Measurements from ENCODE around the gene WNT1.

The WNT1 gene

GRCh38 chr12:48978291-48978740 lies at the start of gene WNT1:
Gene WNT1 (plus strand): TSS chr12:48978322. CDS start chr12:48978651, 329 bp downstream.
- DNase-seq (ENCODE audit: low read depth in 2 of 2) = no peak

- DNase-seq (ENCODE audit: low read depth in 2 of 2) = no peak
These were observed 48.6 kb upstream of the WNT1 start for GRCh38 chr12:48929551-48929950.

- DNase-seq (ENCODE audit: low read depth in 2 of 2) = no peak
These were observed 47.6 kb upstream of the WNT1 start for GRCh38 chr12:48930475-48930874.

- DNase-seq (ENCODE audit: low read depth in 2 of 2) = no peak
These were observed 45.2 kb upstream of the WNT1 start for GRCh38 chr12:48932878-48933277.

- DNase-seq (ENCODE audit: low read depth in 2 of 2) = no peak
These were observed 44.3 kb upstream of the WNT1 start for GRCh38 chr12:48933664-48934311.

GRCh38 chr12:48934312-48934706 lies 43.8 kb upstream of the WNT1 start:
- DNase-seq (ENCODE audit: low read depth in 2 of 2) = no peak

GRCh38 chr12:48936379-48936979 lies 41.6 kb upstream of the WNT1 start:
- DNase-seq (ENCODE audit: low read depth in 2 of 2) = peak; percentile 79 to 84

- DNase-seq (ENCODE audit: low read depth in 2 of 2) = no peak
These were observed 41.0 kb upstream of the WNT1 start for GRCh38 chr12:48937170-48937569.

- no peak for DNase-seq (ENCODE audit: low read depth in 2 of 2)
These were observed 39.3 kb upstream of the WNT1 start for GRCh38 chr12:48938805-48939204.

GRCh38 chr12:48940181-48940580 lies 37.9 kb upstream of the WNT1 start:
- no peak for DNase-seq (ENCODE audit: low read depth in 2 of 2)

GRCh38 chr12:48943221-48943620 lies 34.9 kb upstream of the WNT1 start:
- DNase-seq (ENCODE audit: low read depth in 2 of 2) = no peak

GRCh38 chr12:48946205-48946604 lies 31.9 kb upstream of the WNT1 start:
- DNase-seq (ENCODE audit: low read depth in 2 of 2) = no peak

GRCh38 chr12:48946943-48947342 lies 31.2 kb upstream of the WNT1 start:
- DNase-seq (ENCODE audit: low read depth in 2 of 2) = no peak

- DNase-seq (ENCODE audit: low read depth in 2 of 2) = no peak
These were observed 30.4 kb upstream of the WNT1 start for GRCh38 chr12:48947727-48948126.

GRCh38 chr12:48952691-48953090 lies 25.4 kb upstream of the WNT1 start:
- DNase-seq (ENCODE audit: low read depth in 2 of 2) = no peak

GRCh38 chr12:48954061-48954460 lies 24.1 kb upstream of the WNT1 start:
- DNase-seq (ENCODE audit: low read depth in 2 of 2) = no peak

GRCh38 chr12:48954841-48955501 lies 23.2 kb upstream of the WNT1 start:
- DNase-seq (ENCODE audit: low read depth in 2 of 2) = no peak

- no peak for DNase-seq (ENCODE audit: low read depth in 2 of 2)
These were observed 21.6 kb upstream of the WNT1 start for GRCh38 chr12:48956279-48957140.

GRCh38 chr12:48957141-48958048 lies 20.7 kb upstream of the WNT1 start, which contains the start of gene ARF3:
Gene ARF3 (minus strand): TSS chr12:48957487. CDS start chr12:48941095, 16,392 bp downstream.
- DNase-seq (ENCODE audit: low read depth in 2 of 2) = peak; percentile 87 to 89

- no peak for DNase-seq (ENCODE audit: low read depth in 2 of 2)
These were observed 20.1 kb upstream of the WNT1 start for GRCh38 chr12:48958049-48958388.

- DNase-seq (ENCODE audit: low read depth in 2 of 2) = no peak
These were observed 17.3 kb upstream of the WNT1 start for GRCh38 chr12:48960834-48961233.

Measured in stimulated activated CD4-positive, alpha-beta T cell treated with anti-CD3 and anti-CD28 coated beads, Interleukin-1b, Interleukin-23, amount 100 ng/mL, for 4 hours (primary cell).